SU-DHL-6 (cell line): ENCODE data around the gene RAPGEF5.

Source experiments
- H2AFZ ChIP-seq: fragments of 200-600 bp; sonication (generic); 2 replicates; pipeline ENCODE4 v1.6.1; 2014; ENCODE audit warnings: low read depth, mild to moderate bottlenecking, moderate library complexity, mixed read lengths, antibody characterized with exemption, low read length; ENCODE audit not compliant: severe bottlenecking
- H3F3A ChIP-seq: fragments of 200-600 bp; shearing (Covaris generic); 2 replicates; pipeline ENCODE4 v1.6.0; 2016; ENCODE audit warnings: antibody characterized with exemption, mild to moderate bottlenecking; ENCODE audit not compliant: insufficient read depth
- H3K27ac ChIP-seq: fragments of 200-600 bp; sonication (generic); 2 replicates; pipeline ENCODE4 v1.5.1; 2016; ENCODE audit warnings: low read depth, mild to moderate bottlenecking, low read length, moderate library complexity, mixed read lengths
- H3K27me3 ChIP-seq: fragments of 200-600 bp; sonication (generic), shearing (Covaris generic); 2 replicates; pipeline ENCODE4 v1.6.0; 2014; ENCODE audit warnings: mild to moderate bottlenecking, low read length
- H3K36me3 ChIP-seq: fragments of 200-600 bp; sonication (generic); 2 replicates; pipeline ENCODE4 v1.6.1; 2014; ENCODE audit warnings: mild to moderate bottlenecking, low read length, mixed read lengths
- H3K4me2 ChIP-seq: fragments of 300-600, 200-600 bp; shearing (Covaris generic), sonication (generic); 2 replicates; pipeline ENCODE4 v1.6.0; 2014; ENCODE audit warnings: low read length, low read depth, mild to moderate bottlenecking; ENCODE audit not compliant: poor library complexity, severe bottlenecking
- H3K4me3 ChIP-seq: fragments of 200-600 bp; sonication (generic); 2 replicates; pipeline ENCODE4 v1.5.1; 2014; ENCODE audit warnings: antibody characterized with exemption, low read length, mild to moderate bottlenecking, mixed read lengths; ENCODE audit not compliant: insufficient read depth, poor library complexity, severe bottlenecking
- H3K79me2 ChIP-seq: fragments of 200-600 bp; sonication (generic); 2 replicates; pipeline ENCODE4 v1.6.1; 2014; ENCODE audit warnings: mild to moderate bottlenecking, low read length, moderate library complexity; ENCODE audit not compliant: insufficient read depth
- H3K9ac ChIP-seq: fragments of 200-600 bp; sonication (generic); 2 replicates; pipeline ENCODE4 v1.7.0; 2014; ENCODE audit warnings: mild to moderate bottlenecking, low read length
- H3K9me2 ChIP-seq: fragments of 200-600 bp; sonication (generic); replicated peaks from 2 replicates; pipeline ENCODE4 v1.6.1; 2014; ENCODE audit warnings: low read length; ENCODE audit not compliant: insufficient read depth
- H3K9me3 ChIP-seq: fragments of 200-600 bp; sonication (generic); 2 replicates; pipeline ENCODE4 v1.6.1; 2014; ENCODE audit warnings: low read length, mixed read lengths; ENCODE audit not compliant: insufficient read depth
- H4K20me1 ChIP-seq: fragments of 200-600 bp; sonication (generic); 2 replicates; pipeline ENCODE4 v1.6.1; 2014; ENCODE audit warnings: low read depth, mild to moderate bottlenecking, antibody characterized with exemption, low read length, moderate library complexity, mixed read lengths
- CTCF ChIP-seq: fragments of 200-600 bp; sonication (generic); IDR thresholded peaks from one replicate; pipeline ENCODE4 v1.5.1; 2017; ENCODE audit warnings: antibody characterized with exemption, mild to moderate bottlenecking, low read length, moderate library complexity; ENCODE audit not compliant: insufficient read depth, poor library complexity, severe bottlenecking
- EZH2phosphoT487 ChIP-seq: fragments of 200-600 bp; sonication (generic), shearing (Covaris generic); conservative IDR thresholded peaks from 2 replicates; pipeline ENCODE4 v1.6.1; 2018; ENCODE audit warnings: mild to moderate bottlenecking, antibody characterized with exemption, low read length, moderate library complexity, mixed read lengths

RAPGEF5 gene

DNA sequence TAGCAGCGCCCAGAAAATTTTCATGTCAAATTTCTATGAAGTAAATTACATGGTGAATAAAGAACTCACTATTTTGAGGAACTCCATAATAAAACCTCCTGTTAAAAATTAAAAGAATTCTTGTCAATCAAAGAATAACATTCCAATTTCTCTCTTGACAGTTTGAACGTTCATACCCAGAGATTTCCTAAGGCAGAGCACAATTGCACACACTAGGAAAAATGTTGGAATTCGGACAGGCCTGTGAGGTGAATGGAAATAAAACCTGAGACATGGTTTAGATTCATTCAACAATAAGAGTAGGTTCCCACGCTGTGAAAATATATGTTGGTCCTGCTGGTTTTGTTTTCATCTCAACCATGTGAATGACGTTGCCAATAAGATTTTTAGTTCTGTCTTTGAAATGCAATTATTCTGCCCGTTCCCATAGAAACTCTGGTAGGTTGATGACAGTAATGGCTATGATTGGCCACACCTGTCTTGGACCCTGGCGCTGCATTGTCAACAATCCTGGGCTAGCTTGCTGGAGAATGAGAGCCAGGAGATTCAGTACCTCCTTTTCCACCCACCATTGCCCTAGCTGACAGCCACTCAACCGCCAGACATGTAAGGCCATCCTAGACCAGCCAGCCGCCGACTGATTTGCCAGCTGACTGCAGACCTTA is 43.3 kb upstream of the RAPGEF5 start:
- no peak for TF ChIP-seq CTCF
- no peak for TF ChIP-seq EZH2phosphoT487
- no peaks in the 10 kb centered on the region for H4K20me1 ChIP-seq
- H3K9me3 ChIP-seq, result no peaks in the 10 kb centered on the region
- no peaks in the 10 kb centered on the region for H3K27me3 ChIP-seq
- no peaks in the 10 kb centered on the region for H3F3A ChIP-seq
- no peak overlapping the region for H3K4me3 ChIP-seq
- no peaks in the 10 kb centered on the region for H3K36me3 ChIP-seq
- H2AFZ ChIP-seq, result no peak overlapping the region
- no peak overlapping the region for H3K4me2 ChIP-seq
- no peak overlapping the region for H3K9ac ChIP-seq
- no peaks in the 10 kb centered on the region for H3K79me2 ChIP-seq
- H3K27ac ChIP-seq, result no peak overlapping the region
- H3K9me2 ChIP-seq, result no peaks in the 10 kb centered on the region

- Histone ChIP-seq H3K4me3 (no peak overlapping the region), H3K9ac (no peak overlapping the region)
Observed at GRCh38 chr7:22399546-22399945, 42.6 kb upstream of the RAPGEF5 start.

GRCh38 chr7:22399091-22399490 is 42.1 kb upstream of the RAPGEF5 start:
- TF ChIP-seq EZH2phosphoT487, result no peak
- TF ChIP-seq CTCF, result no peak
- no peaks in the 10 kb centered on the region for H3F3A ChIP-seq
- no peaks in the 10 kb centered on the region for H3K9me2 ChIP-seq
- no peak overlapping the region for H3K4me2 ChIP-seq
- no peak overlapping the region for H3K27ac ChIP-seq
- no peak overlapping the region for H2AFZ ChIP-seq
- no peaks in the 10 kb centered on the region for H3K36me3 ChIP-seq
- no peak overlapping the region for H3K9ac ChIP-seq
- no peak overlapping the region for H3K4me3 ChIP-seq
- H3K27me3 ChIP-seq, result no peaks in the 10 kb centered on the region
- H3K9me3 ChIP-seq, result no peaks in the 10 kb centered on the region
- H3K79me2 ChIP-seq, result no peaks in the 10 kb centered on the region
- no peaks in the 10 kb centered on the region for H4K20me1 ChIP-seq

More at GRCh38 chr7:22399546-22399945, 42.6 kb upstream of the RAPGEF5 start:
- no peak for TF ChIP-seq EZH2phosphoT487
- no peak for TF ChIP-seq CTCF
- Histone ChIP-seq H3K27me3 (no peaks in the 10 kb centered on the region), H3K79me2 (no peaks in the 10 kb centered on the region), H3K4me2 (no peak overlapping the region), H3K27ac (no peak overlapping the region), H3K36me3 (no peaks in the 10 kb centered on the region), H3F3A (no peaks in the 10 kb centered on the region), H2AFZ (no peak overlapping the region), H3K9me3 (no peaks in the 10 kb centered on the region), H4K20me1 (no peaks in the 10 kb centered on the region), H3K9me2 (no peaks in the 10 kb centered on the region)
